Effector memory CD8-positive, alpha-beta T cell (primary cell): ENCODE data around the gene KLF11.

Experiments
- ATAC-seq: fragments of 150-1000 bp; cut with Tn5 transposase; replicated peaks from 2 replicates; pipeline ENCODE4 v1.10.0; 2021; ENCODE audit warnings: mild to moderate bottlenecking, moderate library complexity
- DNase-seq, 3 experiments: peaks; one replicate each; pipeline ENCODE4 v3.0.0; 2021
- H3K27ac Mint-ChIP-seq, 2 donors: one replicate each; pipeline ENCODE4 v1.8.0; 2022; ENCODE audit warnings: mild to moderate bottlenecking in 2 of 2, mixed read lengths in 2 of 2, moderate library complexity in 2 of 2
- H3K27me3 Mint-ChIP-seq, 2 donors: one replicate each; pipeline ENCODE4 v1.8.0; 2022; ENCODE audit warnings: mixed read lengths in 2 of 2
- H3K36me3 Mint-ChIP-seq: one replicate; pipeline ENCODE4 v1.8.0; 2022; ENCODE audit warnings: mild to moderate bottlenecking, moderate library complexity, mixed read lengths; ENCODE audit not compliant: insufficient read depth
- H3K4me1 Mint-ChIP-seq, 2 donors: one replicate each; pipeline ENCODE4 v1.8.0; 2022; ENCODE audit warnings: low read depth in 2 of 2, mixed read lengths in 2 of 2
- H3K4me3 Mint-ChIP-seq, 2 donors: one replicate each; pipeline ENCODE4 v1.8.0; 2022; ENCODE audit warnings: mild to moderate bottlenecking in 2 of 2, mixed read lengths in 2 of 2, moderate library complexity in 2 of 2
- H3K9me3 Mint-ChIP-seq, 2 donors: one replicate each; pipeline ENCODE4 v1.8.0; 2022; ENCODE audit warnings: mixed read lengths in 2 of 2

KLF11 gene

GRCh38 chr2:10061221-10061925 is 18.0 kb downstream of the KLF11 start:
- no peak overlapping the region for H3K4me3 Mint-ChIP-seq
- H3K4me1 Mint-ChIP-seq = peaks cover 0 to 7% of the 10 kb centered on the region in 2 donors
- ATAC-seq (no peak), DNase-seq (no peak)
- H3K27me3 Mint-ChIP-seq = peaks cover 0 to 29% of the 10 kb centered on the region in 2 donors
- H3K27ac Mint-ChIP-seq = no peak overlapping the region
- peaks cover 7% of the 10 kb centered on the region for H3K36me3 Mint-ChIP-seq
- H3K9me3 Mint-ChIP-seq = no peaks in the 10 kb centered on the region

GRCh38 chr2:10062931-10063365 is 19.6 kb downstream of the KLF11 start:
- H3K9me3 Mint-ChIP-seq = no peaks in the 10 kb centered on the region
- peaks cover 0 to 7% of the 10 kb centered on the region in 2 donors for H3K4me1 Mint-ChIP-seq
- H3K27me3 Mint-ChIP-seq = peaks cover 0 to 20% of the 10 kb centered on the region in 2 donors
- no peak for ATAC-seq
- no peak for DNase-seq
- no peak overlapping the region for H3K4me3 Mint-ChIP-seq
- no peak overlapping the region for H3K27ac Mint-ChIP-seq
- H3K36me3 Mint-ChIP-seq = peaks cover 3% of the 10 kb centered on the region

GRCh38 chr2:10063566-10063965 is 20.2 kb downstream of the KLF11 start:
- H3K36me3 Mint-ChIP-seq = peaks cover 3% of the 10 kb centered on the region

GRCh38 chr2:10064932-10065772 is 21.8 kb downstream of the KLF11 start:
- Mint-ChIP-seq H3K27ac (no peak overlapping the region), H3K27me3 (peaks cover 0 to 20% of the 10 kb centered on the region in 2 donors)

More at GRCh38 chr2:10063566-10063965, 20.2 kb downstream of the KLF11 start:
- peaks cover 0 to 20% of the 10 kb centered on the region in 2 donors for H3K27me3 Mint-ChIP-seq
- no peak for DNase-seq
- H3K27ac Mint-ChIP-seq = no peak overlapping the region
- no peak overlapping the region for H3K4me3 Mint-ChIP-seq
- no peak for ATAC-seq
- peaks cover 0 to 7% of the 10 kb centered on the region in 2 donors for H3K4me1 Mint-ChIP-seq
- H3K9me3 Mint-ChIP-seq = no peaks in the 10 kb centered on the region

GRCh38 chr2:10065773-10066055 is 22.4 kb downstream of the KLF11 start:
- peaks cover 0 to 7% of the 10 kb centered on the region in 2 donors for H3K4me1 Mint-ChIP-seq
- H3K27me3 Mint-ChIP-seq = peaks cover 0 to 20% of the 10 kb centered on the region in 2 donors

More at GRCh38 chr2:10064932-10065772, 21.8 kb downstream of the KLF11 start:
- Mint-ChIP-seq H3K9me3 (no peaks in the 10 kb centered on the region), H3K4me1 (peaks cover 0 to 7% of the 10 kb centered on the region in 2 donors), H3K4me3 (no peak overlapping the region), H3K36me3 (no peaks in the 10 kb centered on the region)
- DNase-seq (no peak), ATAC-seq (no peak)

GRCh38 chr2:10067330-10067729 is 24.0 kb downstream of the KLF11 start:
- Mint-ChIP-seq H3K27me3 (peaks cover 0 to 14% of the 10 kb centered on the region in 2 donors), H3K4me3 (no peak overlapping the region), H3K9me3 (no peaks in the 10 kb centered on the region), H3K27ac (no peak overlapping the region), H3K4me1 (peaks cover 0 to 7% of the 10 kb centered on the region in 2 donors), H3K36me3 (no peaks in the 10 kb centered on the region)
- DNase-seq (no peak), ATAC-seq (no peak)

More at GRCh38 chr2:10065773-10066055, 22.4 kb downstream of the KLF11 start:
- no peaks in the 10 kb centered on the region for H3K36me3 Mint-ChIP-seq
- ATAC-seq (no peak), DNase-seq (no peak)
- H3K4me3 Mint-ChIP-seq = no peak overlapping the region
- H3K27ac Mint-ChIP-seq = no peak overlapping the region
- no peaks in the 10 kb centered on the region for H3K9me3 Mint-ChIP-seq

- DNase-seq = no peak
- H3K4me3 Mint-ChIP-seq = no peak overlapping the region
- H3K4me1 Mint-ChIP-seq = peaks cover 4 to 12% of the 10 kb centered on the region in 2 donors
- peaks cover 0 to 19% of the 10 kb centered on the region in 2 donors for H3K27me3 Mint-ChIP-seq
- no peak for ATAC-seq
- H3K36me3 Mint-ChIP-seq = peaks cover 2% of the 10 kb centered on the region
- no peak overlapping the region for H3K27ac Mint-ChIP-seq
- H3K9me3 Mint-ChIP-seq = no peaks in the 10 kb centered on the region
These were observed 24.5 kb downstream of the KLF11 start for GRCh38 chr2:10067881-10068280.

- ATAC-seq (no peak), DNase-seq (no peak)
- no peak overlapping the region for H3K4me3 Mint-ChIP-seq
- H3K4me1 Mint-ChIP-seq = peaks cover 4 to 8% of the 10 kb centered on the region in 2 donors
- peaks cover 23 to 41% of the 10 kb centered on the region in 2 donors for H3K27me3 Mint-ChIP-seq
- H3K36me3 Mint-ChIP-seq = peaks cover 2% of the 10 kb centered on the region
- H3K9me3 Mint-ChIP-seq = no peaks in the 10 kb centered on the region
- H3K27ac Mint-ChIP-seq = no peak overlapping the region
These were observed 27.8 kb downstream of the KLF11 start for GRCh38 chr2:10071176-10071575.

GRCh38 chr2:10071595-10071994 is 28.2 kb downstream of the KLF11 start:
- peaks cover 2% of the 10 kb centered on the region for H3K36me3 Mint-ChIP-seq
- ATAC-seq (no peak), DNase-seq (no peak)
- peaks cover 27 to 46% of the 10 kb centered on the region in 2 donors for H3K27me3 Mint-ChIP-seq
- no peak overlapping the region for H3K4me3 Mint-ChIP-seq
- H3K4me1 Mint-ChIP-seq = peaks cover 4 to 8% of the 10 kb centered on the region in 2 donors
- no peak overlapping the region for H3K27ac Mint-ChIP-seq
- no peaks in the 10 kb centered on the region for H3K9me3 Mint-ChIP-seq

- DNase-seq (peak; percentile 73 to 80 (median 78)), ATAC-seq (peak; percentile 98)
- Mint-ChIP-seq H3K9me3 (no peaks in the 10 kb centered on the region), H3K4me1 (peaks cover 4 to 10% of the 10 kb centered on the region in 2 donors), H3K36me3 (peaks cover 2% of the 10 kb centered on the region), H3K4me3 (no peak overlapping the region), H3K27me3 (peaks cover 40 to 58% of the 10 kb centered on the region in 2 donors), H3K27ac (no peak overlapping the region)
These were observed 29.5 kb downstream of the KLF11 start for GRCh38 chr2:10072656-10073480.

- Mint-ChIP-seq H3K36me3 (peaks cover 7% of the 10 kb centered on the region), H3K4me1 (peaks cover 9 to 12% of the 10 kb centered on the region in 2 donors), H3K27ac (no peak overlapping the region), H3K27me3 (peaks cover 48 to 67% of the 10 kb centered on the region in 2 donors), H3K9me3 (no peaks in the 10 kb centered on the region), H3K4me3 (no peak overlapping the region)
- ATAC-seq = no peak
- no peak for DNase-seq
These were observed 30.4 kb downstream of the KLF11 start for GRCh38 chr2:10073706-10074105.

GRCh38 chr2:10075101-10075500 is 31.8 kb downstream of the KLF11 start:
- H3K27me3 Mint-ChIP-seq = peaks cover 56 to 76% of the 10 kb centered on the region in 2 donors

GRCh38 chr2:10075571-10076209 is 32.3 kb downstream of the KLF11 start:
- H3K4me3 Mint-ChIP-seq = no peak overlapping the region

More at GRCh38 chr2:10075101-10075500, 31.8 kb downstream of the KLF11 start:
- no peak for ATAC-seq
- no peak overlapping the region for H3K4me3 Mint-ChIP-seq
- H3K4me1 Mint-ChIP-seq = peaks cover 13 to 16% of the 10 kb centered on the region in 2 donors
- H3K9me3 Mint-ChIP-seq = no peaks in the 10 kb centered on the region
- no peak for DNase-seq
- peaks cover 13% of the 10 kb centered on the region for H3K36me3 Mint-ChIP-seq
- no peak overlapping the region for H3K27ac Mint-ChIP-seq

More at GRCh38 chr2:10075571-10076209, 32.3 kb downstream of the KLF11 start:
- peaks cover 56 to 76% of the 10 kb centered on the region in 2 donors for H3K27me3 Mint-ChIP-seq
- peaks cover 13% of the 10 kb centered on the region for H3K36me3 Mint-ChIP-seq
- DNase-seq (no peak), ATAC-seq (no peak)
- H3K9me3 Mint-ChIP-seq = no peaks in the 10 kb centered on the region
- no peak overlapping the region for H3K27ac Mint-ChIP-seq
- peaks cover 13 to 16% of the 10 kb centered on the region in 2 donors for H3K4me1 Mint-ChIP-seq
